ENCODE measurements around the gene BRCA1. TPM values are rescaled to one million over a fixed set of nuclear protein-coding genes. Genes with fewer than 3 reads are reported as not detected.
"Not testable (repeated sequence)": the region's sequence is repeated elsewhere in the genome, so short reads cannot be mapped to it uniquely, and the experiment has no call there.

The BRCA1 gene
- total RNA-seq, 1 donor from 2014 or later: 6.1 TPM

- intact Hi-C loops (cut with DNase I): not testable (repeated sequence)
Measured at GRCh38 chr17:43136574-43136973, 11.4 kb upstream of the BRCA1 start.

GRCh38 chr17:43135454-43135819, 10.3 kb upstream of the BRCA1 start:
- no peak for DNase-seq (ENCODE audit: low spot score)
- intact Hi-C loops (cut with DNase I): no loop called here

More at GRCh38 chr17:43136574-43136973, 11.4 kb upstream of the BRCA1 start:
- DNase-seq (ENCODE audit: low spot score): not testable (repeated sequence)

- no peak for DNase-seq (ENCODE audit: low spot score)
- intact Hi-C loops (cut with DNase I): no loop called here
Measured at GRCh38 chr17:43134774-43135453, 9.8 kb upstream of the BRCA1 start.

GRCh38 chr17:43133439-43133838, 8.3 kb upstream of the BRCA1 start:
- DNase-seq (ENCODE audit: low spot score); intact Hi-C loops (cut with DNase I): not testable (repeated sequence)

DNA sequence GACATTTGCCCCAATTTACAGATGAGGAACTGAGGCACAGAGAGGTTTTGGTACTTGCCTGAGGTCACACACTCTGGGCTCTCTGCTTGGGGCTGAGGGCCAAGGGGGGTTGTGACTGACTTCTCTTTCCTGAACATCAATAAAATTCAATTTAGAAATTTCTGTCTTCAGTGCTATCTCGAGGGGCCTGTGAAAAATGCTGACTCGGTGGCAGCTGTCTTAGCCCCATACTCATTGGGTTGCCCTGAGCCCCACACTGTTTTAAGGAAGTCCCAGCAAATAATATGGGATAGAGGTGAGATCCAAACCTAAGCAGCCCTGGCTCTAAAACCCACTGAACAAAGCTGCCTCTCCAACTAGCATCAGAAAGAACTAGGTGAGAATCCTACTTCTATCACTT, 7.0 kb upstream of the BRCA1 start:
- no peak for DNase-seq (ENCODE audit: low spot score)
- intact Hi-C loops (cut with DNase I): no loop called here

- no peak for DNase-seq (ENCODE audit: low spot score)
- intact Hi-C loops (cut with DNase I): no loop called here
Measured at GRCh38 chr17:43129671-43130010, 4.5 kb upstream of the BRCA1 start.

- intact Hi-C loops (cut with DNase I); DNase-seq (ENCODE audit: low spot score): not testable (repeated sequence)
Measured at GRCh38 chr17:43127333-43127876, 2.2 kb upstream of the BRCA1 start.

DNA sequence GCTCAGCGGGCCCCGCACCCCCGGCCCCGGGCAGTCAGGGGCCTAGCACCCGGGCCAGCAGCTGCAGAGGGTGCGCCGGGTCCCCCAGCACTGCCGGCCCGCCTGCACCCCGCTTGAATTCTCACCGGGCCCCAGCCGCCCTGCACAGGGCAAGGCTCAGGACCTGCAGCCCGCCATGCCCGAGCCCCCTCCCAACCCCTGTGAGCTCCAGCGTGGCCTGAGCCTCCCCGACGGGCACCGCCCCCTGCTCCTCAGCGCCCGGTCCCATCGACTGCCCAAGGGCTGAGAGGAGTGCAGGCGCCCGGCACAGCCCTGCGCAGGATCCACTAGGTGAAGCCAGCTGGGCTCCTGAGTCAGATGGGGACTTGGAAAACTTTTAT, 1.7 kb upstream of the BRCA1 start:
- intact Hi-C loops (cut with DNase I): no loop called here
- DNase-seq (ENCODE audit: low spot score): no peak

- no peak for DNase-seq (ENCODE audit: low spot score)
- intact Hi-C loops (cut with DNase I): loop anchor here (1.0 kb wide), 2 partner anchors 44 to 102 kb away; no protein-coding TSS in a partner anchor
Measured at GRCh38 chr17:43125967-43126910, 1.1 kb upstream of the BRCA1 start.

DNA sequence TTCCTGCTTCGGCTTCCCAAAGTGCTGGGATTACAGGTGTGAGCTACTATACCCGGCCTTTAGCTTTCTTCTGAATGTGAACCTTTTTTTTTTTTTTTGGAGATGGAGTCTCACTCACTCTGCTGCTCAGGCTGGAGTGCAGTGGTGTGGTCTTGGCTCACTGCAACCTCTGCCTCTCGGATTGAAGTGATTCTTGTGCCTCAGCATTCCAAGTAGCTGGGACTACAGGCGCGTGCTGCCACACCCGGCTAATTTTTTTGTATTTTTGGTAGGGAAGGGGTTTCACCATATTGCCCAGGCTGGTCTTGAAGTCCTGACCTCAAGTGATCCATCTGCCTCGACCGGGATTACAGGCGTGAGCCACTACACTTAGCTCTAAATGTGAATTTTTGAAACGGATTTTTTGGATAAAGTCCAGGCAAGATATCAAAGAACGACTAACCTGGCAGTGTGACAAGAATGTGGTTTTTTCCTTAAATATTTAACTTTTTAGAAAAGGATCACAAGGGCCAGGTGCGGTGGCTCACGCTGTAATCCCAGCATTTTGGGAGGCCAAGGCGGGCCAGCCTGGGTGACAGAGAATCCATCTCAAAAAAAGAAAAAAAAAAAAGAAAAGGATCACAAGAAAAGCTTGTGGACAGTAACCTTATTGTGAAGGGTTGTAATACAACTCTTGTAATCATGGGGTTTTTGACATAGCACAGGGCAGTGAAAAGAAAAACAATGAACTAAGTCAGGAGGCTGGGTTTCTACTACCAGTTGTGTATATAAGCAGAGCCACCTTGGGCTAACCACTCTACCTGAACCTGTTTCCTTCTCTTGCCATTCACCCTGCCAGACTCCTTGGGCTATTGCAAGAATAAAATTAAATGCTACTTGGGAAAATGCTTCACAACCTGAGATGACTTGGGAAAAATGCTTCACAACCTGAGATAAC, 6.2 kb downstream of the BRCA1 start:
- no peak for DNase-seq (ENCODE audit: low spot score)
- intact Hi-C loops (cut with DNase I): no loop called here

GRCh38 chr17:43114151-43114552, 11.0 kb downstream of the BRCA1 start:
- DNase-seq (ENCODE audit: low spot score): no peak
- intact Hi-C loops (cut with DNase I): no loop called here

GRCh38 chr17:43106552-43106951, 18.6 kb downstream of the BRCA1 start:
- DNase-seq (ENCODE audit: low spot score): no peak
- intact Hi-C loops (cut with DNase I): no loop called here

DNA sequence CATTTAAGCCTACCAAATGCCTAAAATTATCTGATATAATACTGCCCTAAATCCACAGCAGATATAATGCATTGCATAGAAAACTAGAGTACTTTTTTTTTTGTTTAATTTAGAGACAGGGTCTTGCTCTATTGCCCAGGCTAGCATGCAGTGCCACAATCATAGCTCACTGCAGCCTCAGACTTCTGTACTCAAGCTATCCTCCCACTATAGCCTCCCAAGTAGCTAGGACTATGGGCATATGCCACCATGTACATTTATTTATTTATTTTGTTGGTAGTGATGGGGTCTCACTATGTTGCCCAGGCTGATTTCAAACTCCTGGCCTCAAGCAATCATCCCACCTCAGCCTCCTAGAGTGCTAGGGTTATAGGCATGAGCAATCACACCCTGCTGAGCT, 20.0 kb downstream of the BRCA1 start:
- intact Hi-C loops (cut with DNase I): no loop called here

DNA sequence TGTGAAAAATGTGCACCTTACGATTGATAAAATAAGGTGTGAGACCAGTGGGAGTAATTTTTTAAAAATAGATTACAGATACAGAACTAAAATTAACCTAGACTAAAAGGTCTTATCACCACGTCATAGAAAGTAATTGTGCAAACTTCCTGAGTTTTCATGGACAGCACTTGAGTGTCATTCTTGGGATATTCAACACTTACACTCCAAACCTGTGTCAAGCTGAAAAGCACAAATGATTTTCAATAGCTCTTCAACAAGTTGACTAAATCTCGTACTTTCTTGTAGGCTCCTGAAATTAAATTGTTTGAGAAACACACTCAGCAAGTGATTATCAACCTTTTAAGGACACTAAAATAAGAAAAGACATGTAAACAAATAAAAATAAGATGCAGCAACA, 20.5 kb downstream of the BRCA1 start:
- DNase-seq (ENCODE audit: low spot score): no peak
- intact Hi-C loops (cut with DNase I): no loop called here

More for the DNA sequence above, 20.0 kb downstream of the BRCA1 start:
- DNase-seq (ENCODE audit: low spot score): no peak

DNA sequence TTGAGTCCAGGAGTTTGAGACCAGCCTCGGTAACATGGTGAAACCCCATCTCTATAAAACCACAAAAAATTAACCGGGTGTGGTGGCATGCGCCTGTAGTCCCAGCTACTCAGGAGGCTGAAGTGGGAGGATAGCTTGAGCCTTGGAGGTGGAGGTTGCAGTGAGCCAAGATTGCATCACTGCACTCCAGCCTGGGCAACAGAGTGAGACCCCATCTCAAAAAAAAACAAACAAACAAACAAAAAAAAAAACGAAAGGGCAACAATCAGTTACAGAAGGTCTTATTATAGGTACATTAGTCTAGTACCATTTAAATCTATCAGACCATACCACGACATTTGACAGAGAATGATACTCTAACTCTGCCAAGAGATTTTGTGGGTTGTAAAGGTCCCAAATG, 29.8 kb downstream of the BRCA1 start:
- DNase-seq (ENCODE audit: low spot score); intact Hi-C loops (cut with DNase I): not testable (repeated sequence)

GRCh38 chr17:43094129-43094835, 30.9 kb downstream of the BRCA1 start:
- intact Hi-C loops (cut with DNase I): no loop called here
- DNase-seq (ENCODE audit: low spot score): no peak

GRCh38 chr17:43092901-43093300, 32.3 kb downstream of the BRCA1 start:
- DNase-seq (ENCODE audit: low spot score): no peak
- intact Hi-C loops (cut with DNase I): no loop called here

- DNase-seq (ENCODE audit: low spot score): no peak
- intact Hi-C loops (cut with DNase I): no loop called here
Measured at GRCh38 chr17:43090022-43090421, 35.1 kb downstream of the BRCA1 start.

- intact Hi-C loops (cut with DNase I): no loop called here
- DNase-seq (ENCODE audit: low spot score): no peak
Measured at GRCh38 chr17:43085474-43085873, 39.7 kb downstream of the BRCA1 start.

All from cardiac septum (tissue), 1 donor.